Panc1 (cell line): ENCODE measurements around the gene KIAA1755. TPM values are rescaled to one million over a fixed set of nuclear protein-coding genes. Genes with fewer than 3 reads are reported as not detected.

Source experiments
- ATAC-seq: fragments of 200-7000 bp; cut with Tn5 transposase; 2 replicates; pipeline ENCODE4 v1.9.1; 2020; ENCODE audit warnings: mild to moderate bottlenecking, moderate library complexity
- BruUV-seq: library from RNA; stranded (reverse); fragments of 400-500 nt; replicated peaks from 2 replicates; lab custom pipeline; 2021; lab: Mats Ljungman, UMichigan
- CTCF ChIA-PET: fragments of 300-600 bp; sonication (Branson Sonifier 250); formaldehyde crosslinking; loops from one replicate; lab custom pipeline; 2022; ENCODE audit warnings: antibody characterized with exemption; lab: Charles Lee
- POLR2A ChIA-PET: fragments of 300-600 bp; sonication (Branson Sonifier 250); formaldehyde crosslinking; loops from one replicate; lab custom pipeline; 2022; ENCODE audit warnings: antibody characterized with exemption; lab: Charles Lee
- DNase-seq: peaks from one replicate; pipeline ENCODE4 v3.0.0-alpha.2; 2010; ENCODE audit warnings: low read depth, low spot score
- H3K27ac ChIP-seq: 2 replicates; pipeline ENCODE4 v1.5.1; 2011; ENCODE audit warnings: mild to moderate bottlenecking, low read length, inconsistent platforms
- H3K27me3 ChIP-seq: fragments of 200-500 bp; sonication (Bioruptor generic); 2 replicates; pipeline ENCODE4 v1.6.0; 2014; ENCODE audit warnings: low read length, inconsistent platforms; ENCODE audit not compliant: control insufficient read depth, insufficient read depth
- H3K36me3 ChIP-seq: fragments of 200-500 bp; sonication (Bioruptor generic); 2 replicates; pipeline ENCODE4 v1.5.1; 2014; ENCODE audit warnings: inconsistent platforms, mild to moderate bottlenecking, low read length, moderate library complexity; ENCODE audit not compliant: control insufficient read depth, insufficient read depth
- H3K4me1 ChIP-seq: 2 replicates; pipeline ENCODE4 v1.5.1; 2011; ENCODE audit warnings: inconsistent platforms, mild to moderate bottlenecking, low read length, moderate library complexity; ENCODE audit not compliant: control insufficient read depth, insufficient read depth
- H3K4me3 ChIP-seq, 2 experiments: 2 replicates each; pipeline ENCODE4 v1.5.1; 2011 to 2012; ENCODE audit warnings: low read depth in 2 of 2, low read length in 2 of 2, mild to moderate bottlenecking in 2 of 2, inconsistent platforms in 1 of 2, moderate library complexity in 1 of 2
- H3K9me3 ChIP-seq: fragments of 200-500 bp; sonication (Bioruptor generic); 2 replicates; pipeline ENCODE4 v1.5.1; 2014; ENCODE audit warnings: low read depth, mild to moderate bottlenecking, inconsistent platforms, low read length, moderate library complexity; ENCODE audit not compliant: control insufficient read depth, insufficient read depth
- POLR2AphosphoS5 ChIP-seq: IDR thresholded peaks from 2 replicates; pipeline ENCODE4 v1.6.1; 2012; ENCODE audit warnings: mild to moderate bottlenecking, low read depth, low read length, moderate library complexity
- SIN3A ChIP-seq: IDR thresholded peaks from 2 replicates; pipeline ENCODE4 v1.6.1; 2012; ENCODE audit warnings: low read depth, mild to moderate bottlenecking, low read length, moderate library complexity, borderline replicate concordance; ENCODE audit not compliant: insufficient read depth
- TCF7L2 ChIP-seq: IDR thresholded peaks from 2 replicates; pipeline ENCODE4 v1.6.1; 2011; ENCODE audit warnings: mild to moderate bottlenecking, low read depth, low read length, inconsistent platforms
- in situ Hi-C: cut with HindIII; loops from 2 replicates; pipeline ENCODE4 v1.10.0; 2016; ENCODE audit warnings: low sequenced_read_pairs, low pct_unique_long_range_greater_than_20kb
- intact Hi-C: fragments of 100-400 bp; cut with micrococcal nuclease; formaldehyde crosslinking; loops from one replicate; pipeline ENCODE4 v1.10.0; 2022; ENCODE audit not compliant: unreplicated experiment
- total RNA-seq: library from RNA; stranded (reverse); gene quantifications from one replicate; pipeline ENCODE4 v1.2.1, GENCODE V29; 2021; ENCODE audit not compliant: unreplicated experiment
- TF ChIP-seq, protein P1 (sequence below), 2 experiments: IDR thresholded peaks; 2 replicates each; pipeline ENCODE4 v1.6.1; 2011 to 2012; ENCODE audit warnings: low read depth in 2 of 2, control low read depth in 1 of 2, low read length in 1 of 2, mild to moderate bottlenecking in 1 of 2, moderate library complexity in 1 of 2; ENCODE audit not compliant: insufficient read depth in 1 of 2
- TF ChIP-seq, protein P2 (sequence below): fragments of 450-650 bp; IDR thresholded peaks from 2 replicates; pipeline ENCODE4 v1.5.1; 2017; ENCODE audit warnings: mild to moderate bottlenecking

Gene KIAA1755
- total RNA-seq, 1 experiment from 2014 or later: 0.08 TPM

DNA sequence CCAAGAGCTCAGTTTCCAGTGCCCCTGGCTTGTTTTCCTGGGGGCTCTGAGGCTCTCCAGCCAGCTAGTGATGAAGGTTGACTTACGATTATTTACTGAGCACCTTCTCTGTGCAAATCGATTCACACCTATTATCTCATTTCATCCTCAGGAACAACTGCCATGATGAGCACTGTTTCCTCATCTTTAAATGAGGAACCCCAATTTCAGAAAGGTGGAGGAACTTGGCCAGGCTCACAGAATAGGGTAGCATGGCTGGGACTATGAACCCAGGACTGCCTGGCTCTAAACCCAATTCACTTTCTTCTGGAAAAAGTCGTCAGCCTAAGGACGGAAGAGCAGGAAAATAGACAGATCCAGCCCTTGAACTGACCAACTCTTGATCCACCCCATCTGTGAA lies 39.9 kb upstream of the KIAA1755 start:
- H3K27me3 ChIP-seq: no peaks in the 10 kb centered on the region
- no TSS peak for BruUV-seq
- ATAC-seq (no peak), DNase-seq (no peak)
- H3K4me1 ChIP-seq: no peaks in the 10 kb centered on the region
- CTCF ChIA-PET: no interaction called here
- intact Hi-C loops: no loop called here
- H3K36me3 ChIP-seq: no peaks in the 10 kb centered on the region
- TF ChIP-seq TCF7L2: no peak
- TF ChIP-seq, protein P1, sequence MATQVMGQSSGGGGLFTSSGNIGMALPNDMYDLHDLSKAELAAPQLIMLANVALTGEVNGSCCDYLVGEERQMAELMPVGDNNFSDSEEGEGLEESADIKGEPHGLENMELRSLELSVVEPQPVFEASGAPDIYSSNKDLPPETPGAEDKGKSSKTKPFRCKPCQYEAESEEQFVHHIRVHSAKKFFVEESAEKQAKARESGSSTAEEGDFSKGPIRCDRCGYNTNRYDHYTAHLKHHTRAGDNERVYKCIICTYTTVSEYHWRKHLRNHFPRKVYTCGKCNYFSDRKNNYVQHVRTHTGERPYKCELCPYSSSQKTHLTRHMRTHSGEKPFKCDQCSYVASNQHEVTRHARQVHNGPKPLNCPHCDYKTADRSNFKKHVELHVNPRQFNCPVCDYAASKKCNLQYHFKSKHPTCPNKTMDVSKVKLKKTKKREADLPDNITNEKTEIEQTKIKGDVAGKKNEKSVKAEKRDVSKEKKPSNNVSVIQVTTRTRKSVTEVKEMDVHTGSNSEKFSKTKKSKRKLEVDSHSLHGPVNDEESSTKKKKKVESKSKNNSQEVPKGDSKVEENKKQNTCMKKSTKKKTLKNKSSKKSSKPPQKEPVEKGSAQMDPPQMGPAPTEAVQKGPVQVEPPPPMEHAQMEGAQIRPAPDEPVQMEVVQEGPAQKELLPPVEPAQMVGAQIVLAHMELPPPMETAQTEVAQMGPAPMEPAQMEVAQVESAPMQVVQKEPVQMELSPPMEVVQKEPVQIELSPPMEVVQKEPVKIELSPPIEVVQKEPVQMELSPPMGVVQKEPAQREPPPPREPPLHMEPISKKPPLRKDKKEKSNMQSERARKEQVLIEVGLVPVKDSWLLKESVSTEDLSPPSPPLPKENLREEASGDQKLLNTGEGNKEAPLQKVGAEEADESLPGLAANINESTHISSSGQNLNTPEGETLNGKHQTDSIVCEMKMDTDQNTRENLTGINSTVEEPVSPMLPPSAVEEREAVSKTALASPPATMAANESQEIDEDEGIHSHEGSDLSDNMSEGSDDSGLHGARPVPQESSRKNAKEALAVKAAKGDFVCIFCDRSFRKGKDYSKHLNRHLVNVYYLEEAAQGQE (IDR thresholded peaks at IDR 0.05; ENCODE audit: insufficient read depth in 1 of 2, low read depth in 2 of 2, low read length in 1 of 2): no peak
- TF ChIP-seq SIN3A: no peak
- TF ChIP-seq, protein P2, sequence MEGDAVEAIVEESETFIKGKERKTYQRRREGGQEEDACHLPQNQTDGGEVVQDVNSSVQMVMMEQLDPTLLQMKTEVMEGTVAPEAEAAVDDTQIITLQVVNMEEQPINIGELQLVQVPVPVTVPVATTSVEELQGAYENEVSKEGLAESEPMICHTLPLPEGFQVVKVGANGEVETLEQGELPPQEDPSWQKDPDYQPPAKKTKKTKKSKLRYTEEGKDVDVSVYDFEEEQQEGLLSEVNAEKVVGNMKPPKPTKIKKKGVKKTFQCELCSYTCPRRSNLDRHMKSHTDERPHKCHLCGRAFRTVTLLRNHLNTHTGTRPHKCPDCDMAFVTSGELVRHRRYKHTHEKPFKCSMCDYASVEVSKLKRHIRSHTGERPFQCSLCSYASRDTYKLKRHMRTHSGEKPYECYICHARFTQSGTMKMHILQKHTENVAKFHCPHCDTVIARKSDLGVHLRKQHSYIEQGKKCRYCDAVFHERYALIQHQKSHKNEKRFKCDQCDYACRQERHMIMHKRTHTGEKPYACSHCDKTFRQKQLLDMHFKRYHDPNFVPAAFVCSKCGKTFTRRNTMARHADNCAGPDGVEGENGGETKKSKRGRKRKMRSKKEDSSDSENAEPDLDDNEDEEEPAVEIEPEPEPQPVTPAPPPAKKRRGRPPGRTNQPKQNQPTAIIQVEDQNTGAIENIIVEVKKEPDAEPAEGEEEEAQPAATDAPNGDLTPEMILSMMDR: no peak
- TF ChIP-seq POLR2AphosphoS5: no peak
- H3K9me3 ChIP-seq: no peaks in the 10 kb centered on the region
- H3K4me3 ChIP-seq: no peak overlapping the region
- in situ Hi-C loops: no loop called here
- H3K27ac ChIP-seq: no peak overlapping the region
- POLR2A ChIA-PET: no interaction called here

DNA sequence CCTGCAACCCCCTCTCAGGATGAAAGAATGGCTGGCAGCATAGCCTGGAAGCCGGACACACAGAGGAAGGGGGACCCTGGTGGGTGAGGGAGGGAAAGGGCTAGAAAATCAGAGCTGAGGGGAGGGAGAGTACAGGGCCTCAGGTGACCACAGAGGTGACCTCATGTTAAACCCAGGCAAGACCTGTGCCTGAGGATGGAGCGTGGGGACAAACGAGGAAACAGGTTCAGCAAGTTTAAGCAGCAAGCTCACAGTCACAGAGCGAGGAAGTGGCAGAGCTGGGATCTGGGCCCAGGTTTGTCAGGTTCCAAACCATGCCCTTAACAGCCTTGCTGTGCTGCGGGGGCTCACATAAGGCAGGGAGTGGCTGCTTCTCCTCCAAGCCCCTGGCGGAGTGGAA lies 39.4 kb upstream of the KIAA1755 start:
- no peak overlapping the region for H3K4me3 ChIP-seq
- no peaks in the 10 kb centered on the region for H3K27me3 ChIP-seq
- in situ Hi-C loops: no loop called here
- BruUV-seq: no TSS peak
- intact Hi-C loops: no loop called here
- CTCF ChIA-PET: no interaction called here
- no peaks in the 10 kb centered on the region for H3K4me1 ChIP-seq
- H3K36me3 ChIP-seq: no peaks in the 10 kb centered on the region
- H3K9me3 ChIP-seq: no peaks in the 10 kb centered on the region
- H3K27ac ChIP-seq: no peak overlapping the region
- POLR2A ChIA-PET: interaction anchor here (0.6 kb wide), 1 partner anchor 340 kb away, joined by 8 read pairs; no protein-coding TSS in a partner anchor
- DNase-seq (no peak), ATAC-seq (no peak)
- TF ChIP-seq, protein P2: no peak
- TF ChIP-seq SIN3A (no peak), POLR2AphosphoS5 (no peak), TCF7L2 (no peak)
- TF ChIP-seq, protein P1 (IDR thresholded peaks at IDR 0.05; ENCODE audit: insufficient read depth in 1 of 2, low read depth in 2 of 2, low read length in 1 of 2): no peak
